ENCODE measurements around the gene CLCN3. TPM values are rescaled to one million over a fixed set of nuclear protein-coding genes. Genes with fewer than 3 reads are reported as not detected.

Gene CLCN3
- total RNA-seq, 1 donor from 2014 or later: 45.0 TPM

DNA sequence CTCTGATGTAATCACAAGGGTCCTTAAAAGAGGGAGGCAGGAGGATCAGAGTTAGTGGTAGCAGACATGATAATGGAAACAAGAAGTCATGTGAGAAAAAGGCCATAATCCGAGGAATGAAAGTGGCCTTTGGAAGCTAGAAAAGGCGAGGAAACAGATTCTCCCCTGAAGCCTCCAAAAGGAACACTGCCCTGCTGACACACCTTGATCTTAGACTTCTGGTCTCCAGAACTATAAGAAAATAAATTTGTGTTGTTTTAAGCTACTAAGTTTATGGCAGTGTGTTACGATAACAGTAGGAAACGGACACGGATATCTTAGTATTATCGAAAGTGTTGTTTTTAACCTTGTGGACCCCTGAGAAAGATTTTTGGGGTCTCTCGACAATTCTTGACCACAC, 24.4 kb downstream of the CLCN3 start:
- Histone ChIP-seq H3K36me3 (ENCODE audit: control insufficient read depth, insufficient read depth, low read length) (no peaks in the 10 kb centered on the region), H3K27me3 (ENCODE audit: control insufficient read depth, insufficient read depth, low read length) (no peaks in the 10 kb centered on the region), H3K4me3 (ENCODE audit: low read depth, low read length) (no peak overlapping the region)
- TF ChIP-seq, protein P1, sequence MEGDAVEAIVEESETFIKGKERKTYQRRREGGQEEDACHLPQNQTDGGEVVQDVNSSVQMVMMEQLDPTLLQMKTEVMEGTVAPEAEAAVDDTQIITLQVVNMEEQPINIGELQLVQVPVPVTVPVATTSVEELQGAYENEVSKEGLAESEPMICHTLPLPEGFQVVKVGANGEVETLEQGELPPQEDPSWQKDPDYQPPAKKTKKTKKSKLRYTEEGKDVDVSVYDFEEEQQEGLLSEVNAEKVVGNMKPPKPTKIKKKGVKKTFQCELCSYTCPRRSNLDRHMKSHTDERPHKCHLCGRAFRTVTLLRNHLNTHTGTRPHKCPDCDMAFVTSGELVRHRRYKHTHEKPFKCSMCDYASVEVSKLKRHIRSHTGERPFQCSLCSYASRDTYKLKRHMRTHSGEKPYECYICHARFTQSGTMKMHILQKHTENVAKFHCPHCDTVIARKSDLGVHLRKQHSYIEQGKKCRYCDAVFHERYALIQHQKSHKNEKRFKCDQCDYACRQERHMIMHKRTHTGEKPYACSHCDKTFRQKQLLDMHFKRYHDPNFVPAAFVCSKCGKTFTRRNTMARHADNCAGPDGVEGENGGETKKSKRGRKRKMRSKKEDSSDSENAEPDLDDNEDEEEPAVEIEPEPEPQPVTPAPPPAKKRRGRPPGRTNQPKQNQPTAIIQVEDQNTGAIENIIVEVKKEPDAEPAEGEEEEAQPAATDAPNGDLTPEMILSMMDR (IDR thresholded peaks at IDR 0.05; ENCODE audit: insufficient read depth, low read length, severe bottlenecking): no peak
- FAIRE-seq: no peak
- no peak for DNase-seq (ENCODE audit: low read depth)

DNA sequence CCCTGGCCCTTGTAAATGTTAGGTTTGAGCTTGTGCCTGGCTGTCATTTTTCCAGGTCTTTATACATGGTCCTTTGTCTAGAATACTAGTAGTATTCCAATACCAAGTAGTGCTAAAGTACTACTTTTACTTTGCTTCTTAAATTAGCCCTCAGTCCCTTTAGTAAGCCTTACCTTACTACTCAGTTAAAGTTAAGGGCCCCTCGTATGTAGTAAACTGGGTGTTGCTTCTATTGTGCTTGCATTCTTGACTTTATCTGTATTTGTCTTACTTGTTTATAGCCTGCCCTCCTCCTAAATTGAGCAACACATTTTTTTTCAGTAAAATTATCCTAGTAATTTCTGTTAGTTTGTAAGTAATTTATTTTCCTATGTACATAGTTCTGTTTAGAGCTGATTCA, 25.2 kb downstream of the CLCN3 start:
- DNase-seq (ENCODE audit: low read depth): no peak
- FAIRE-seq: no peak
- TF ChIP-seq, protein P1 (IDR thresholded peaks at IDR 0.05; ENCODE audit: insufficient read depth, low read length, severe bottlenecking): no peak
- H3K36me3 ChIP-seq (ENCODE audit: control insufficient read depth, insufficient read depth, low read length): no peaks in the 10 kb centered on the region
- no peak overlapping the region for H3K4me3 ChIP-seq (ENCODE audit: low read depth, low read length)
- no peaks in the 10 kb centered on the region for H3K27me3 ChIP-seq (ENCODE audit: control insufficient read depth, insufficient read depth, low read length)

DNA sequence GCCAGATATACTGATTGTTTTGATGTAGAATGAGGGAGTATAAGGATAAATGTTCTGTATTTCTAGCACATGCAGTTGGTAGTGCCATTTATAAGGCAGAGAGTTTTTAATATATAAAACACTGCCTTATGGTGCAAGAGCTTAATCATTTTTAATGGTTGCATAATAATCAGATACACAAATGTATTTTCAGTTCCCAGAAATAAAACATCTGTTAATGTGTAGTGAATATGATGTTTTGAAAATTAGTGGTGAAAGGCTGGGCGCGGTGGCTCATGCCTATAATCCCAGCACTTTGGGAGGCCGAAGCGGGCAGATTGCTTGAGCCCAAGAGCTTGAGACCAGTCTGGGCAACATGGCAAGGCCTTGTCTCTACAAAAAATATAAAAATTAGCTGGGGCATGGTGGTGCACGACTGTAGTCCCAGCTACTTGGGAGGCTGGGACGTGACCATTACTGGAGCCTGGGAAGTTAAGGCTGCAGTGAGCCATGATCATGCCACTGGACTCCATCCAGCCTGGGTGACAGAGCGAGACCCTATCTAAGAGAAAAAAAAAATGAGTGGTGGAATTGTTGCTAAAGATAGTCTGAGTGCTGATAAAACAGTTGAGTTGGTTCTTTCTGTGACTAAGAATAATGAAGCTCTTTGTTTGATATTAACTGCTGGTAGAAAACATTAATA, 29.3 kb downstream of the CLCN3 start:
- no peak for DNase-seq (ENCODE audit: low read depth)
- H3K27me3 ChIP-seq (ENCODE audit: control insufficient read depth, insufficient read depth, low read length): no peaks in the 10 kb centered on the region
- no peaks in the 10 kb centered on the region for H3K36me3 ChIP-seq (ENCODE audit: control insufficient read depth, insufficient read depth, low read length)
- no peak for FAIRE-seq
- TF ChIP-seq, protein P1 (IDR thresholded peaks at IDR 0.05; ENCODE audit: insufficient read depth, low read length, severe bottlenecking): no peak
- no peak overlapping the region for H3K4me3 ChIP-seq (ENCODE audit: low read depth, low read length)

DNA sequence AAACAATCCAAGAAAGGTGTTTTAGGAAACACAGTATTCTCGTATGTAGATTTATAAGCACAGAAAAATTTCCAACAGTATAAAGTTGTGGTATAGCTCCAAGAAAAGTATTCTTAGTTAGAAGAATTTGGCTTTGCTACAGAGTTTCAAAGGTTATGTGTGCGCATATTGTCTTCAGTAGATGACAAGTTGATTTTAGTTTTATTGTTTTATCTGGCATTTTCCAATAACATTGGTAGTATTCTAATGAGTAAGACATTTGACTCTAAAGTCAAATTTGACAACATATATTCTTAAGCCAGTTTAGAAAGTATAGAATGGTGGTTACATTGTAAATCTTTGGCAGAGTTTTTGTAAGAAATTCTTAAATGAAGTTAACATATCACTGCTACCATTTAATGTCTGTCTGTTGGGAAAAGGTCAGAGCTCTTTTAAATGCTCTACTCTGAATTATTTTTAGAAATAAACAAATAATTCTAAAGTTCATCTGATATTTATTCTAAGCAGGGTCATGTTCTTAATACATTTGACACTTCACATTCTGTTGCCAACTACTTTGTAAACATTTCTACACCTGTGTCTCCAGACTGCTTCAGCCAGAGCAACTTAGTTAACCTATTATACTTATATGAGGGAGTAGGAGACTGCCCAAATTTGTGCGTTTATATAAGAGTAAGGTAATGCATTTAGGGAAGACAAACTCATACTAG, 30.0 kb downstream of the CLCN3 start:
- FAIRE-seq (no peak), DNase-seq (ENCODE audit: low read depth) (no peak)
- Histone ChIP-seq H3K4me3 (ENCODE audit: low read depth, low read length) (no peak overlapping the region), H3K36me3 (ENCODE audit: control insufficient read depth, insufficient read depth, low read length) (no peaks in the 10 kb centered on the region), H3K27me3 (ENCODE audit: control insufficient read depth, insufficient read depth, low read length) (no peaks in the 10 kb centered on the region)
- TF ChIP-seq, protein P1 (IDR thresholded peaks at IDR 0.05; ENCODE audit: insufficient read depth, low read length, severe bottlenecking): no peak

DNA sequence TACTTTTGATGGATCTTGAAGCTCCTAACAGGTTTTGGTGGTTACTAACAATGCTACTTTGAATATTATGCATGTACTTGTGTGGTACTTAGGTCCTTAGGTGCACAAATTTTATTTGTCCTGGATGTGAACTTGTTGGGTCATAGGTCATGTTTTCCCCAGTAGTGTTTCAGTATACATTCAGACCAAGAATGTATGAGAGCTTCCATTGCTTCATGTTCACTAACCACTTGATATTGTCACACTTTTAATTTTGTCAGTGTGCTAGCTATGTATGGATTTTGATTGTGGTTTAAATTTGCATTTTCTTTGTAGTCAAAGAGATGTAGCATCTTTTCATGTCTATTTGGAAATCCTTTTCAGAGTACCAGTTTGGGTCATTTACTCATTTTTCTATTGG, 32.2 kb downstream of the CLCN3 start:
- no peaks in the 10 kb centered on the region for H3K27me3 ChIP-seq (ENCODE audit: control insufficient read depth, insufficient read depth, low read length)
- FAIRE-seq (no peak), DNase-seq (ENCODE audit: low read depth) (no peak)
- no peaks in the 10 kb centered on the region for H3K36me3 ChIP-seq (ENCODE audit: control insufficient read depth, insufficient read depth, low read length)
- H3K4me3 ChIP-seq (ENCODE audit: low read depth, low read length): no peak overlapping the region
- TF ChIP-seq, protein P1 (IDR thresholded peaks at IDR 0.05; ENCODE audit: insufficient read depth, low read length, severe bottlenecking): no peak
